Ureter (tissue), 1 donor: Measurements from ENCODE around the gene KCNA1. TPM values are rescaled to one million over a fixed set of nuclear protein-coding genes. Genes with fewer than 3 reads are reported as not detected.

Experiments used
- DNase-seq: peaks from one replicate; pipeline ENCODE4 v3.0.0-alpha.2; 2020; ENCODE audit warnings: low spot score
- total RNA-seq: library from RNA; stranded (reverse); gene quantifications from one replicate; pipeline ENCODE4 v1.2.4, GENCODE V29; 2023
- donor health status: DM: yes; HTN: yes; CAD: no.

The KCNA1 gene
- total RNA-seq, 1 donor from 2014 or later, result not detected

DNA sequence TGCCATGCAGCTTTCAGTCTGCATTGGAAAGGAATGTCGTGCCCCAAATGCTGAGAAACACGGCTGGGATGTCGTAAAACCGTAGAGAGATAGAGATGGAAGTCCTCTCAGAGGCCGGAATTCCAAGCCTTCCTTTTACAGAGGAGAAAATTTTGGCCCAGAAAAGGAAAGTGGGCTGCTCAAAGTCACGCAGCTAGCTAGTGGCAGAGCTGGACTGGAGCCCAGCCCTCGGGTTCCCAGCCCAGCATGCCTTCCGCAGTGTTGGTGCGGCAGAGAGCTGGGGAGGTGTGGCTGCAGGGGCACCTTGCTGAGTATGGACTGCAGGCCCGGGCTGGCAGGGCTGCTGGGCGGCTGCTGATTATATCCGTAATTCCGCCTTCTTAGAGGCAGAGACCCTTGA, 50.3 kb downstream of the KCNA1 start:
- DNase-seq, result no peak

DNA sequence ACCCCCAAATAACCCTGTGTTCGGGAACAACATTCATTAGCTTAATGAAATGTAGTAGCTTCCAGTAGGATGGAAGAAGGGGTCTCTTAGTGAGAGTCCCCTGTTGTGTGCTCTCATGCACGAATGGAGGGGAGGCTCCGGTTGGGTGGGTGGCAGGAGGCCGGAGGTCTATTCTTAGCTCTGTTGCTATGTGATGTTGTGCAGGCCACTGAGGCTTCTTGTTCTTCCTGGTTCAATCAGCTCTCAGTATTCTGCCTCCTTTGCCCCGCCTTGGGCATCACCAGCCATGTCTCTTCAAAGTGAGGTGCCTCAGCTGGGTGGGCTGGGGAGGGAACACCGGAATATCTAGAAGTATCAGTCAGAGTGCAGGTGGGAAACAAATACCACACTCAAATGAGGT, 50.8 kb downstream of the KCNA1 start:
- DNase-seq, result no peak

DNA sequence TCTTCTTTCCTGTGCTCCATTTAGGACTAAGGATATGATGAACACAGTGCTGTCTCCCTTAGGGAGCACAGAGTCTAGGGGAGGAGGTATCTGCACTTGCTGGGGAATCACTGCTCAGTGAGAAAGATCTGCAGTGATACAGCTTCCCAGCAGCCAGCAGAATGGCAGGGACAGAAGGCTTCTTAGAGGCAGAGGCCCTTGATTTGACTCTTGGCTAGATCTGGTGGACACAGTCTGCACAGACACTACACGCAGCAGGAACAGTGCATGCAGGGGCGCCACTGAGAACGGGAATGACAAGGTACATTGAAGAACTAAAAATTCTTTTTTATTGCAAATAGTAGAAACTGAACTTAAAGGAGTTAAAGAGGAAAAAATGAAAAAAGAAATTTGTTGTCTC, 51.6 kb downstream of the KCNA1 start:
- no peak for DNase-seq

DNA sequence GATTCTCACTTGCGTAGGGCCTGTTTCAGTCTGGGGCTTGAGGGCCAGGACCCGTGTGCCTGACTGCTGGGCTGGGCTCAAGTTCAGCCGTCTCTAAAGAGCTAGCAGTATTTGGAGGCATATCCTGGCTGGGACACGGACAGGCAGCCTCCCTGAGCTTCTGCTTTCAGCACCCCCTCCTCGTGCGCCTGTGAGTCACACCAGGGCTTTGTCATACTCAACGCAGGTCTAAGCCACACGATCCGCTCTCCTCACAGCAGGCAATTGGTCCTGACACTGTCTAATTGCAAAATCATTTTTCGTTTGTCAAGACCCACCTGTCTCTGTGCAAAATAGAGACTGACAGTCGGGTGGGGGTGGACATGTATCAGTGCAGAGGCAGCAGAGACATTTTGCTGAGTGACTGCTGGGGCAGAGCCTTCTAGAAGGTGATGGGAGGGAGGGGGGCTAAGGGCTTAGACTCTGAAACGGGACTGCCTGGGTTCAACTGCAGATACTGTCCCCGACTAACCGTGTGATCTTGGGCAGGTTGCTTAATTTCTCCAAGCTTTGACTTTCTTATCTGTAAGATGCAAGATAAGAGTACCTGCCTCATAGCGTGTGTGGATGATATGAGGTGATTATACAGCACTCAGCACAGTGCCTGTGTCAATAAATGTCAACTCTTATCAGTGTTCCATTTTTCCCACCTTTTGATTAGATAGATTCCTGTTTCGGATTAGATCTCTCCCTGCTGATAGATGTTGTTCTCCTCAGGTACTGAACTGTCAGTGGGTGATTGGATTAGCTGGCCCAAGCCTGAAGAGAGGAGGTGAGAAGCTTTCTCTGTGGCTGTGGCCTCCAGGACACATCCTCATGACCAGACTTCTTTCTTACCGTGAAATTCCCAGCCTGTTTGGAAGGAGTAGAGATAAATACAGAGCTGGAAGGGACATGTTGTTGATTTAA, 53.1 kb downstream of the KCNA1 start:
- no peak for DNase-seq

Other genes with a start within 250 kb of the KCNA1 start
- gene GALNT8, start 189.5 kb upstream of the KCNA1 start, total RNA-seq, result 0.70 TPM
- gene KCNA5, start 134.0 kb downstream of the KCNA1 start, total RNA-seq, result 0.13 TPM